Measurements from ENCODE around the gene FAM107B. TPM values are rescaled to one million over a fixed set of nuclear protein-coding genes. Genes with fewer than 3 reads are reported as not detected.

FAM107B gene
- total RNA-seq, 2 experiments from 2014 or later, result 140 to 142 TPM

DNA sequence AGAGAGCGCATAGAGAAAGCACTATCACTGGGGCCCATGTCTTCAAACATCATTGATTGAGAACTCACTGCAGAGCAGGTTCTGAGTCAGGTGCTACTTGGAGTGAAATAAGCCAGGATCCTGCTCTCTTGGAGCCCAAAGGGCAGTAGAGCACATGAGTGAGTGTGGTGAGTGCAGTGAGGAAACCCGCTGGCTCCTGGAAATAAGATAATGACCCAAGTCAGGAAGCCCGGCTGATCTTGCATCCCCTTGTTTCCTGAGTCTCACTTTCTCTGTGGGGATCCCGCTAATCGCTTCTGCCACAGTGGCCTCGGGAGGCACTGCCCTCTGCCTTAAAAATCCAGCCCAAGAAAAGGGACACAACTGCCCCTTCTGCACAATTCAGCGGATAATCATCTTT is 7.1 kb upstream of the FAM107B start:
- ChIA-PET CTCF (interaction anchor here (0.6 kb wide), 1 partner anchor 854 kb away, joined by 3 read pairs; no protein-coding TSS in a partner anchor), POLR2A (no interaction called here)

DNA sequence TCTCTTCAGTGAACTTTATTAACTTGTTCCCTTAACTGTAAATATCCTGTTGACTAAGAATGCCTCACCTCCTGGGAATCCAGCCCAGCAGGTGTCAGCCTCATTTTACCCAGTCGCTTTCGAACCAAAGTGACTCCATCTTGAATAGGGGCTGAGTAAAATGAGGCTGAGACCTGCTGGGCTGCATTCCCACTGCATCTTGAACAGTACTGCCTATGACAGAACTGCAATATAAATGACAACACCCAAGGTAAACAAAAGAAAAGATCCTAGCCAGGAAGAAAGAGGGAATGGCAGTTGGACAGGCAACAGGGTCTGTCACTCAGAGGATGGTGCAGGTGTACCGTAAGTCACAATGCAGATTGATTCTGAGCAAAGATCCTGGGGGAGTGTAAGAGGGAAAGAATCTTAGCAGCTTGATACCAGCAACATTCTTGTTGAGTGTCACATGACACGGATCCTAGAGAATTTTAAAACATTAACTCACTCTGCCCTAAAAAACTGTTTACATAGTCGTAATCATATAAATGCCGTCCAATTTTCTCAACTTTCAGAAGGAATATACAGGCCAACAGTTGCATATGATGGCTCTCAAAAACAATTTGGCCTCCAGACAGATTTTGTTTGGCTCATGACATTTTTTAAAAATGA is 4.4 kb upstream of the FAM107B start:
- ChIA-PET POLR2A (no interaction called here), CTCF (no interaction called here)

DNA sequence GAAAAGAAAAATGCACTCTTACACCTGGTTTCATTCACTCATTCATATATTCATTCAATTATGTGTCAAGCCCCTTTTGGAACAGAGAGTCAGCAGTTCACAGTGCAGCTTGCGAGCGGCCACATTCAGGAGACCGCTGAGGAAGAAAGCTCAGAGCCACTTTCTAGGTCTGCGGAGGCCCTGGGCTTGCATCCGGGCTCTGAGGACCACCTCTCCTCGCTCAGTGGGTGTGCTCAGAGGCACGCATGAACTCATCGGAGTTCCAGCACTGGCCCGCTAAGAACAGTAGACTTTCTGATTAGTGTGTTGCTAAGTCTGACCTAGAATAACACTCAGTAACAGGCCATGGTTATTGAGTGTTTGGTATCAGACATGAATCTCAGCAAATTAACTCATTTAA is 1.8 kb upstream of the FAM107B start:
- POLR2A ChIA-PET, result no interaction called here
- CTCF ChIA-PET, result no interaction called here

DNA sequence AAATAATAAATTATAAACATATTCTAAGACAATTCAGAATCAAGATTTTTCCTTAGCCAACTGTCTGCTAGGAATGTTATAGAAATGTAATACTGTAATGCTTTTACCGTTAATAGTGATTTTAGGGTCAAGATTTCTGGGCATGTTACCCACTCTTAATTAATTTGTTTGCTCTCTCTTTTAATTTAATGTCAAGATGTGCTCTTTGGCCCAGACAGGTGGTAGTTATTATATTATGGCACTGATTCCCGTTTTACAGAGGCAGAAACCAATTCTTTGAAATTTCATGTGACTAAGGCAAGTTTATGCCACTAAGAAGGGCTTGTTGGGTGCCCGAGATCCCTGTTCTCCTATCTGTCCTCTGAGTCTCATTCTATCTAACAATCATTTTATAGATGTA is 959 bp upstream of the FAM107B start:
- CTCF ChIA-PET, result no interaction called here

DNA sequence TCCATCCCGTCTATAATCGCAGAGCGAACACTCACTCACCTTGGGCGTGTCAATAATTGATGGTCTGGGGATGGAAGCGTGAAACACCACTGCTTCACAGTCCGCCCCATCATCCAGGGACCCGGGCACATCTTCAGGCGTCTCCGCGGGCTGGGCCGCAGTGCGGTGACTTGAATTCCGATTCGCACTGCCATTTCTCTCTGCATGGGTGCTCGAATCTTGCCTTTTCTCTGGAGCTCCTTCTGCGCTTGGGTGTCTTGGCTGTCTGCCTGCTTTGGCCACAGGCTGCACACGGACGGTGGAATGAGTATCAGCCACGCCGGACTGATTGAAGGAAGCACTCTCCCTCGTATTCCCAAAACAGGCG is 500 bp downstream of the FAM107B start:
- CTCF ChIA-PET, result no interaction called here
- POLR2A ChIA-PET, result no interaction called here

More for the DNA sequence above, 959 bp upstream of the FAM107B start:
- POLR2A ChIA-PET, result no interaction called here

DNA sequence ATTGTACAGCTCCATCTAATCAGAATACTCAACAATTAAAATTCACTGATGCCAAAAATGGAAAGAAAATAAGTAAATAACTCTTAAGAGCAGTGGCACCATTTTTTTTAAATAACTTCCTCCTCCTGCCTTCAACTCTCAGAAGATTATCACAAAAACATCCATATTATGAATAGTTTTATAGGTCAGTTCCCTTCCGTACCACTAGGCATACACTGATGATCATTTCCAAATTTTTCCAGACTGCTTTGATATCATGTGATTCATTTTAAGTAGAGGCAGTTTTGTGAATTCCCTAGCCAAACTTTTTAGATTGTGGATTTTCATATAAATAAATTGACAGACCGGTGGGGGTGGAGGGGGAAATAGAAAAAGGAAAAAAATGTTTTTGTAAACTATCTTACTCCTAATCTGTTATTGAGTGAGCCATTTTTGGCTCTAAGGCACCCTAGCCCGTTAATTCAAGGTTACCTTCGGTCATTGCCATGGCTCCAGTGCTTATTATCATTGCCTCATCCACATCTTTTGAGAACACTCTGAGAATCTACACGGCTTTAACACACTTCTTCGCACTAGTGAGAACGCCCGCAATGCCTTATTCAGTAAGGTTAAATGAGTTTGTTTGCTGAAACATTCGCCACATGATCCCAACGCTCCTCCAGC is 1.0 kb downstream of the FAM107B start:
- ChIA-PET CTCF (no interaction called here), POLR2A (no interaction called here)

DNA sequence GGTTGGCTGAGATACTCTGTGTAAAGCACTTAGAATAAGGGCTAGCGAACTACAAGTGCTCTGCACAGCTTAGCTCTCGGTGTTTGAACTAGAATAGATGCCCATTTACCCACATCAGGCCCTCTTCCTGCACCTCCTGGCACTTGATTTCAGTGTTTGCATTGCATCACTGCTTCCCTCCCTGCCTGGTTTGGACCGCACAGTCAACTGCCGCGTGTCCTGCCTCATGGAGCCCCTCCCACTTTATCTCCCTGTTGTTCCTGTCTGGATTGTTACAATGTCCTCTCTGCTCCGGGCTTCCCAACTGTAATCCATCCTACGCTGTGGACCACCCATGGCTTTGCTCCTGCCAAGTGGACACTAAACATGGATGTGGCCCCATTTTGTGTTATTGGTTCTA is 2.3 kb downstream of the FAM107B start:
- ChIA-PET POLR2A (no interaction called here), CTCF (no interaction called here)

DNA sequence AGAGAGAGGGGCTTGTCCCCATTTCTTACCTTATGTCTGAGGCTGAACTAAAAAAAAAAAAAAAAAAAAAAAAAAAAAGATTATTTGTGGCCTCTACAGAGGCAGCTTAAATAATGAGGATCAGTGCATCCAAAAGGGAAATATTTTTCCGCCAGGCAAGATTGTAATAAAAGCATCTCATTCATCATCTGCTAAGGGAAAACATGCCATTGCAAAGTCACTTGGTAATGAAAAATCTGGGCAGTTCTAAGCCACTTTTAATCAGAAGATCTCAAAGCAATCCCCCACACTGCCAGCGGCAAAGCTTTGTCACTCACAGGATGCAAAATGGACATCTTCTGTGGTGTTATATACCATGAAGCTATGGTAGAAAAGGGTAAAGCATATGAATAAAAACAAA is 3.8 kb downstream of the FAM107B start:
- ChIA-PET POLR2A (no interaction called here), CTCF (interaction anchor here (0.7 kb wide), 1 partner anchor 229 kb away, joined by 4 read pairs; no protein-coding TSS in a partner anchor)

DNA sequence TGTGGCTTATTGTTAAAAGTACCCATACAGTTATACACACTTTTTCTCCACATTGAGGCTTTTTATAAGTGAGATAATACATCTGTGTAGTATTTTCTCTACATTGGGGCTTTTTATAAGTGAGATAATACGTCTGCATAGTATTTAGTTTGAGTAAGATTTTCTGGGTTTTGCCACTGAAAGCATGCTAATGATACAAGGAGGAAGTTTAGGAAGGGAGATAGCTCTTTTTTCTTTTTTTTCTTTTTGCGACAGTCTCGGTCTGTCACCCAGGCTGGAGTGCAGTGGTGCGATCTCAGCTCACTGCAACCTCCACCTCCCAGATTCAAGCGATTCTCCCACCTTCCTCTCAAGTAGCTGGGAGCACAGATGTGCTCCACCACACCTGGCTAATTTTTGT is 13.3 kb downstream of the FAM107B start:
- CTCF ChIA-PET, result no interaction called here
- POLR2A ChIA-PET, result no interaction called here

DNA sequence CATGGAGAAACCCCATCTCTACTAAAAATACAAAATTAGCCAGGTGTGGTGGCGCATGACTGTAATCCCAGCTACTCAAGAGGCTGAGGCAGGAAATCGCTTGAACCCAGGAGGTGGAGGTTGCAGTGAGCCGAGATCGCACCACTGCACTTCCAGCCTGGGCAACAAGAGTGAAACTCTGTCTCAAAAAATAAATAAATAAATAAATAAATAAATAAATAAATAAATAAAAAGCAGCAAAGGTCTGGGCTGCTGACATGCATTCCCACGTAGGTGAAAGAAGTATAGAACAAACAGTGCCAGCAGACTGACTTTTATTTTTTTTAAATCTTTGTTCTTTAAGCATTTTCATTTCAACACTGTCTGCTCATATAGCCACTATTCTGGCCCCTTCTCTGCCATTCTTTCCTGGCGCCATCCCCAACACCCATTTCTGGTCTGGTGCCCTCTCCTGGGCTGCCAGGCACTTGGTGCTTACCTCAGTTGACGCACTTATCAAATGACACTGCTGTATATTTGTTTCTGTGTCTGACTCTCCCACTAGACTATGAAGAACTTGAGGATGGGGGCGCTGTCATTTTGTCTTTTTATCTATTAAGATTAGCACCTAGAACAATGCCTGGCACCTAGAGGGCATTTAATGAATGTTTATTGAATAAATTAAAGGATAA is 15.6 kb downstream of the FAM107B start:
- POLR2A ChIA-PET, result no interaction called here
- CTCF ChIA-PET, result no interaction called here

DNA sequence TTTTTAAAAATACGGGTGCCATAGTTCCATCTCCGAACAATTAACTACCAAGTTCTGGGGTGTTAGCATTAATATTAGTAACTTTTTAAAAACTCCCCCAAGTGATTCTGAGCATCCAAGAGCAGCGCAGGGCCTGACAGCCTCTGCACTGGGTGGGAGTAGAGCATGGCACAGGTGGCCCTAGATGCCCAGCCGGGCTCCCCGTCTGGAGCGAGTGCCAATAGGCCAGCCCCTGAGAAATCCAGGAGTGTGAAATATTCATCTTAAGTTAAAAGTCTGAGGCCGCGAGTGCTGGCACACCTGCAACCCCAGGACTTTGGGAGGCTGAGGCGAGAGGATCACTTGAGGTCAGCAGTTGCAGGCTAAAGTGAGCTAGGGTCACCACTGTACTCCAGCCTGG is 16.2 kb downstream of the FAM107B start:
- POLR2A ChIA-PET, result no interaction called here
- CTCF ChIA-PET, result no interaction called here

DNA sequence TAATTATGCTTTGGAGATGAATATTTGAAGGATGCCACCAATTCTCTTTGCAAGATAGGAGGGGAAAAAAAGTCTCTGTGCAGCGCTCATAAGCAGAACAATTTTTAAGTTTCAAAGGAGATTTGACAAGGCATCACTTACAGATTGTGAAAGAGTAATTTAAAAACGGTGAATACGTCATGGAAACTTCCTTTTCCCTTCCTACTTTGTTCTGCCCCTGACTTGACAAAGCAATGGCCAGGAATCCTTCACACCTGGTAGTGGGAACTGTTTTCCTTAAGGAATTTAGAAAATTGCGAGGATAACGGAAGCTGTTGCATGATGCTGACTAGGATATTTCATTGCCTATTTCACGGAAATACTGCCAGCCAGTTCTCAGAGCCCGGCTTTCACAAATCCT is 16.7 kb downstream of the FAM107B start:
- CTCF ChIA-PET, result no interaction called here
- POLR2A ChIA-PET, result no interaction called here

DNA sequence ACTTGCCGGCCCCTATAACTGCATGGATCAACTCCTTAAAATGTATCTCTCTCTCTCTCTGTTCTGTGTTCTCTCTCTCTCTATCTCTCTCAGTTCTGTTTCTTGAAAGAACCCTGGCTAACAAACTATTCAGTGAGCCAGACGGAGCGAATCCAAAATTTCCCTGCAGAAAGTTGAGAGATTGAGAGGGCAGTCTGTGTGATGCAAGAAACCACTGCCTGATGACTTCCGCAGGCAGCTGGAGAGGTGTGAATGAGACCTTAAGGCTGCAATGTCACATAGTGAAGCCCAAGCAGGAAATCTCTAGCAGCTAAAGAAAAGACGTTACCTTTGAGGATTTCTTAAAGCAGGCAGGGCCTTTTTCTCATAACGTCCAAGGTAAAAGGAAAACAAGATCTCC is 17.3 kb downstream of the FAM107B start:
- ChIA-PET POLR2A (no interaction called here), CTCF (no interaction called here)

DNA sequence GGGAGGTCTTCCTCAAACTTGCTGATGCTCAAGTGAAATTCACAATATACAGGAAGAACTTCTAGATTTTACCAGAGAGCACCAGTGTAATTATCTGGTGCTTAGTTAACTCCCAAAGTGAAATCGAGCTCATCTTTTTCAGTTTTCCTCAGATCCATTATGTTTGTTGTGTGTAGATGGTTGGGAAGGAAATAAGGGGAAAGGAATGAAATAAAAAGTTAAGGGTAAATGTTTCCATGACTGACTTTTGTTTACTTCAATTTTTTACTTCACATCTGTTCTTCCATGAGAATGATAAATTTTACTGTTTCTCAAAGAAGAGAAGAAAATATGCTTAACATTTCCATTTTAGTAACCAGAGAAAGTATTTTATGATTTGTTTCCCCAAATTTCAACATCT is 21.3 kb downstream of the FAM107B start:
- CTCF ChIA-PET, result no interaction called here

DNA sequence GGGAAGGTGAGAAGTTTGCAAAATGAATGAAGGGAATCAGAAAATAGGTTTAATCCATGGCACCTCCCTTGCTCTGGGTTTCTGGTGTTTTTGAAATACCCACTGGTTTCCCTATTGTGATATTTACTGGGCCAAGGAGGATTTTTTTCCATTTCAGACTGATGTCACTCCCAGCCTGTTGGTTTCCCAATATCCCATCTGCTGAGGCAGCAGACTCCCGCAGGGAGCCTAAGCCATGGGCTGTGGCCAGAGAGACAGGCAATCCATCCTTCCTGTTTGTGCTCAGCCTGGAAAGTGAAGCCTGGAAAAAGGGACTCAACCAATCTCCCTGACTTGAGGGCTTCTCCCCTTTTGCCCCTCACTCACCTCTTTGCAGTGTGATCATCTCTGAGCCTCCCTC is 22.8 kb downstream of the FAM107B start:
- ChIA-PET CTCF (no interaction called here), POLR2A (no interaction called here)

More for the DNA sequence above, 21.3 kb downstream of the FAM107B start:
- POLR2A ChIA-PET, result no interaction called here

DNA sequence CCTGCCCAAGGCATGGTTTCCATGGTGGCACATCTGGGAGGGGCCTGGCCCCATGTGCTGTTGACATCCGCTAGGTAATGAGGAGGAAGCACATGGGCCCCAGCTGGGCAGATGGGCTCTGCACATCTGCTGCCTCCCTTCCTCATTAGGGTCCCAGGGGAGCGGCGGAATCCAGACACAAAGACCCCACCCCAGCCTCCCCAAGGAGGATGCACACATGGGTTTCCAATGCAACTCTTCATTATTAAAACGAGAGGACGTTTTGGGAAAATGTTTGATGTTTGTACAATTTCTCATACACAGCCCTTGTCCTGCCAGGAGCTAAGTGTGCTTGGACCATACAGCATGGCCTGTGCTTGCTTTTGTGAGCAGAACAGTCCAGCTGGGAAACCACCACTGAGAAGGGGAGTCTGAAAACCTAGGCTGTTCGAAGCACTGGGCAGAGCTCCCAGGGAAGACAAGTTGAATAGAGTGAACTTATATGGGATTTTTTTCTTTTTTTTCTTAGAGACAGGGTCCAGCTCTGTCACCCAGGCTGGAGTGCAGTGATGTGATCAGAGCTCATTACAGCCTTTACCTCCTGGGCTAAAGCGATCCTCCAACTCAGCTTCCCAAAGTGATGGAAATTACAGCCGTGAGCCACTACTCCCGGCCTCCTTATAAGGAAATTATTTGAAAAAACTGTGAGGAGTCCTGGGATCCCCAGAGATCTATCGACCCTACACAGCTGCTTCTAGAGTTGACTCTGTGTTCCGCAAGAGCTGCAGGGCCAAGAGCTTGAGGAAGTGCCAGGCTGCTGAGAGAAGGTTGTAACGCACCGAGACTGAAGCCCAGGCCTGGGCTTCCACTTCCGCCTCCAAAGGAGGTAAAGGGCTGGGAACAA is 23.4 kb downstream of the FAM107B start:
- POLR2A ChIA-PET, result no interaction called here
- CTCF ChIA-PET, result no interaction called here

DNA sequence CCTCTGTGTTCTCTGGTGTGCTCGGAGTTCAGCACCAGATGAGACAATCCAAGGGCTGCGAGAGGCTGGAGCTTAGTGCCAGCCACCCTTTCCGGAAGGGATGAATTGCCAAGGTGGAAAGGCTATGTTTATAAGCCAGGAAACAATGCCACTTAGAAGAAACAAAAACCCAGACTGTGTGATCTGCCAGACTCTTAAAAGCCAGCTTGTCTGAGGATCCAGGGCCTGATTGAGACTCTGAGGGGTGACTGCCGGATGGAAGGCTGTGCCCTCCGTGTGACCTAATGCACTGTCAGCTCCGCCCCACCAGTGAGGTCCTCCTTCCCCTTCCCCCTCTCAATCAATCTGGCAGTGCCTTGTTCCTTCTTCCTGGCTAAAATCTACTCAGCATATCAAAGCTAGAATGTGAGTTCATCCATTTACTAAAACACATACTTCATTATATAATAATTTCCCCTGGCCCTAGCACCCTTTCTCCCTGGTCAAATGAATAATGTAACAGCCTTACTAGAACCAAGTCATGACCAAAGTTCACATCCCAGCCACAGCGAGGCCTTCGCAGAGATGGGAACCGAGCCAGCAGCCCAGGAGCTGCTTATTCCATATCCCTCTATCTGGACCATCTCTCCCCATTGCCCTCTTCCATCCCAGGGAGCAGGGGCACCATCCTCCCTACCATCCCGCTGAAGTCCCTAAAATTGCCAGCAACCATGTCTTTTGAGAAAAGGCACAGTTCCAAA is 25.5 kb downstream of the FAM107B start:
- POLR2A ChIA-PET, result no interaction called here
- CTCF ChIA-PET, result no interaction called here

DNA sequence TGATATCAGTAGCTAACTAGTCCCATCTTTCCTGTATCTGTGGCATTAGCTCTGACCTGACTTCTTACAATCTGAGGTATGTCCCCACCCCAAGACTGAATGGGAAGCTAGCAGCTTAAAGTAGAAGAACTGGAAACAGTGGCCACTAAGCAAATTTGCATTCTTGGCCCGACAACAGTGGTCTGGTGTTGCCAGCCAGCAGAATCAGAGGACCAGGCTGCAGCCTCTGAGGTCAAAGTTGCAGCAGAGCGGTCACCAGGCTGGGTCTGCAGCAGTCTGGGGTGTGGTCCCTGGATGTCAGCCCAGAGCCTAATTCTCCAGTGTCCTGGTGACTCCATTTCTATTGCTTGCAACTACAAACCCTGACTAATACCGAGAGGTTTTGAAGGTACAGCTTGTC is 26.3 kb downstream of the FAM107B start:
- POLR2A ChIA-PET, result interaction anchor here (0.6 kb wide), 1 partner anchor 12 kb away, joined by 3 read pairs; no protein-coding TSS in a partner anchor

DNA sequence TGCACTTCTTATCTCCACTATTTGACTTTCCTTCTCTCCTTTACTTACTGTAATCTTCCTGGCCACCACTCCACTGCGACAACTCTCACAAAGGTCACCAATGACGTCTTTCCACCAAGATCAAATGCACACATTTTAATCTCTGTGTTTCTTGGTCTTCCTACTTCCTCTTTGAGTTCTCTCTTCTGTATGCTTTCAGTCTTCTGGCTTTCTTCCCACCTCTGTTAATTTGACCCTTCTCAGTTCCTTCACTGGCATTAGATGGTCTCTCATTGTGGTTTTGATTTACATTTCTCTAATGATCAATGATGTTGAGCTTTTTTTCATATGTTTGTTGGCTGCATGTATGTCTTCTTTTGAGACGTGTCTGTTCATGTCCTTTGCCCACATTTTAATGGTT is 31.9 kb downstream of the FAM107B start:
- POLR2A ChIA-PET, result no interaction called here

More for the DNA sequence above, 26.3 kb downstream of the FAM107B start:
- CTCF ChIA-PET, result no interaction called here

DNA sequence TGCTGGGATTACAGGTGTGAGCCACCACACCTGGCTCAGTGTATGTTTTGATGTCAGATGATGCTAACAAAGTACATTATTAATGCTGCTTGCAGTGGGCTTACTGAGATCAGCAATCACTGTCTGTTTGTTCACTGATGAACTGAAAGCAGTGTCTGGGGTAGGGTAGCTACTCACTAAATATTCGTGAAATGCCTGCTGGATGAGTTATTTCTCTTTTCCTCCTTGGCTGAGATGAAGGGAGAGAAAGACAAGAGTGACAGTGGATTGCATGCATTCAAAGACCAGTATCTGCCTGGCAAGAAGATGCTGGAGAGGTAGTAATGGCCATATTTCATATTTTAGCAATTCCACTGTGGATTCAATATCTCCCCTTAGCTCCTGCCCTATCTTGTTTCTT is 32.3 kb downstream of the FAM107B start:
- POLR2A ChIA-PET, result no interaction called here
- CTCF ChIA-PET, result no interaction called here

More for the DNA sequence above, 31.9 kb downstream of the FAM107B start:
- CTCF ChIA-PET, result no interaction called here
